ENCODE measurements around the gene IGFBP7.

Gene IGFBP7

DNA sequence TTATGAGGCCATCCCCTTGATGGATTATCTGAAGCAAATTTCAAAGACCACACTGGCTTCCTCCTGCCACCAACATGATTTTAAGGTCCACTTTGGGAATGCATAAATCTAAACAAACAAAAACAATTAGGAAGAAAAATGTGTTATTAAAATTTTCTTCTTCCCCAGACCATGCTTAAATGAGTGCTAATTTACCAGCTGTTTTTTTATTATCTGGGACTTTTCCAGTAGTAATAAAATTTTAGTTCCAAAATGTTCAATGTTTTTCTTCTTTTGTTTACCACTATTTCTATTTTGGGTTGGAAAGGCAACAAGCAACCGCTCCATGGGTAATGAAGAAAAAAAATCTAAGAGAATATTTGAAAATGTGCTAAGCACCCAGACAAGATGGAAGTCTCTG lies 69.2 kb downstream of the IGFBP7 start:
- no peak overlapping the region for H3K4me3 ChIP-seq (ENCODE audit: low read depth, low read length)
- TF ChIP-seq, protein P1, sequence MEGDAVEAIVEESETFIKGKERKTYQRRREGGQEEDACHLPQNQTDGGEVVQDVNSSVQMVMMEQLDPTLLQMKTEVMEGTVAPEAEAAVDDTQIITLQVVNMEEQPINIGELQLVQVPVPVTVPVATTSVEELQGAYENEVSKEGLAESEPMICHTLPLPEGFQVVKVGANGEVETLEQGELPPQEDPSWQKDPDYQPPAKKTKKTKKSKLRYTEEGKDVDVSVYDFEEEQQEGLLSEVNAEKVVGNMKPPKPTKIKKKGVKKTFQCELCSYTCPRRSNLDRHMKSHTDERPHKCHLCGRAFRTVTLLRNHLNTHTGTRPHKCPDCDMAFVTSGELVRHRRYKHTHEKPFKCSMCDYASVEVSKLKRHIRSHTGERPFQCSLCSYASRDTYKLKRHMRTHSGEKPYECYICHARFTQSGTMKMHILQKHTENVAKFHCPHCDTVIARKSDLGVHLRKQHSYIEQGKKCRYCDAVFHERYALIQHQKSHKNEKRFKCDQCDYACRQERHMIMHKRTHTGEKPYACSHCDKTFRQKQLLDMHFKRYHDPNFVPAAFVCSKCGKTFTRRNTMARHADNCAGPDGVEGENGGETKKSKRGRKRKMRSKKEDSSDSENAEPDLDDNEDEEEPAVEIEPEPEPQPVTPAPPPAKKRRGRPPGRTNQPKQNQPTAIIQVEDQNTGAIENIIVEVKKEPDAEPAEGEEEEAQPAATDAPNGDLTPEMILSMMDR (IDR thresholded peaks at IDR 0.05; ENCODE audit: low read depth, low read length) = no peak

DNA sequence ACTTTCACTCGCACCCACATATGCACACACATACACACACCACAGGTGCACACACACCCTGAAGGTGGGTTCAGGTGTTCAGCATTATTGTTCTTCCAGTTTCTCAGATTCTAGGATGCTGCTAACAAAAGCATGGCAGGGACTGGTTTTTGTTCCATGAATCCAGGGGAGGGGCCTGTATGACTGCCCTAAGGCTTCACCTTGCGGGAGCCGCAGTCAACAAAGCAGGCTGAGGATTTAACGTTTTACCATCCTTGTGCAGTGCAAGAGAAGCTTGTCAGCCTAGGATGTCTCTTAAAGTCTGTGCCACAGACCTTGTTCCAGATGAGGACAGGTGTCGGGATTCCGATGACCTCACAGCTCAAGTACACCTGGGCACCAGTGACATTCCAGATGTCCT lies 69.7 kb downstream of the IGFBP7 start:
- TF ChIP-seq, protein P1 (IDR thresholded peaks at IDR 0.05; ENCODE audit: low read depth, low read length) = no peak
- H3K4me3 ChIP-seq (ENCODE audit: low read depth, low read length) = no peak overlapping the region

DNA sequence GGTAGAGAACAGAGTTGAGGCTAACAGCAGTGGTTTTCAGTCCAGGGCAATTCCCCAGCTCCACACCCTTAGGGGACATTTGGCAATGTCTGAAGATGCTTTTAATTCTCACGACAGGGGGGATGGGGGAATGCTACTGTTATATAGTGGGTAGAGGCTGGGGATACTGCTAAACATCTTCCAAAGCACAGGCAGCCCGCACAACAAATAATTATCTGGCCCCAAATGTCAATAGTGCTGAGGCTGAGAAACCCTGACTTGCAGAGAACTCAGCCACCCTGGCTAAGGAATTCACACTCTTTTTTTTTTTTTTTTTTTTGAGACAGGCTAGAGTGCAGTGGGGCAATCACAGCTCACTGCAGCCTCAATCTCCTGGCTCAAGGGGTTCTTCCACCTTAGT lies 70.8 kb downstream of the IGFBP7 start:
- no peak overlapping the region for H3K4me3 ChIP-seq (ENCODE audit: low read depth, low read length)
- TF ChIP-seq, protein P1 (IDR thresholded peaks at IDR 0.05; ENCODE audit: low read depth, low read length) = no peak

DNA sequence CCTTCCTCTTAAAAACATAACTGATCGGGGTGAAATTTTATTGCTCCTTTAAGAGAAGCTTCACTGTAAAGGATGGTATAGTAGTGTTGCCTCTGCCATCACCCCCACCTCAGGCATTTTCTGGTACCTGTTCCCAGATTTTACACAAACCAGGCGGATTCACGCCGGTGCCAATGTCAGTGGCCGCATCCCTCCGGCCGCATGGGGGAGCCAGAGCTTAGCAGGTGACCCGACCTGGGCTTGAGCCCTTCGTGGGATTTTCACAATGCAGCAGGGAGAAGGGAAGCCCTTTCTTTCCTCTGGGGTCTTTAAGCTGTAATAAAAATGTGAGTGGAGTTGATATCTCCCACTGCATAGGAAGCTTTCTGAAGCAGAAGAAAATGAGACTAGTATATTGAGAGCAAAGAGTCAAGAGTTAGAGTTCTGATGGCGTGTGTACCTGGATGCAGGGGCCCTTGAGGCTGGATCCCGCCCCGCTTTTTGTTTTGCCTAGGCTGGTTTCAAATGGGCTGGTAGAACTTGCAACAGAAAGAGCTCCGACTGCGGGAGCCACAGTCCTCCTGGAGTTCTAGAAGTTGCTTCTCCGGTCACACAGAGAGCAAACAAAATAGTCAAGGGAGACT lies 72.1 kb downstream of the IGFBP7 start:
- H3K4me3 ChIP-seq (ENCODE audit: low read depth, low read length) = no peak overlapping the region
- TF ChIP-seq, protein P1 (IDR thresholded peaks at IDR 0.05; ENCODE audit: low read depth, low read length) = peak; percentile 81

DNA sequence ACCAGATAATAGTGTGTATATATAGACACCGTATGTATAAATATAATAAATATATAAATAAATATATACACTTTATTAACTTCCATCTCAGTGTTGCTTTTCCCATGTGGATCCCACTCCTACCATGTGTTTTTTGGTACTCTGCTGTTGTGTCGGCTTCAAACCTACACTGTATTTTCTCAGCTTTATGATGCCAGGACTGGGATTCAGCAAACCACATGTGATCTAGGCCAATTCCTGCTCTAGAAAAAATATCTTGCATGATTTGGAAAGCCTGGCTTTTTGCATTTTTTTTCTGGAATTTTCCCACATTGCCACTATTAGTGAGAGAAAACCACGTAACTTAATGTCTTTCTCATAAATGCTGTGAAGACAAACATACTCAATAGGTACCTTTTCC lies 75.7 kb downstream of the IGFBP7 start:
- no peak overlapping the region for H3K4me3 ChIP-seq (ENCODE audit: low read depth, low read length)
- TF ChIP-seq, protein P1 (IDR thresholded peaks at IDR 0.05; ENCODE audit: low read depth, low read length) = no peak

DNA sequence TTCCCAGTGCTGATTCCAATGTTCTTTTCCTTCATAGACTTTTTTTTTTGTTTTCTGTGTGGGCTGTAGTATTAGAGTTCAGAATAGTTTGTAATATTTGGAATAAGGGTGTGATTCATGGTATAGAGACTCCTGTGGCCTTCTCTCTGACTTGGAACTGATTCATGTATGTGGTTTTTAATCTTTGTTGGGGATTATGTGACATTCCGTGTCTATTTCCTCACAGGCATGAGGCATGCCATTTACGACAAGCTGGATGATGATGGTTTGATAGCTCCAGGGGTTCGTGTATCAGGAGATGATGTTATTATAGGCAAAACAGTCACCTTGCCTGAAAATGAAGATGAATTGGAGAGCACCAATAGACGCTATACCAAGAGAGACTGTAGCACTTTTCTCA lies 87.1 kb downstream of the IGFBP7 start:
- TF ChIP-seq, protein P1 (IDR thresholded peaks at IDR 0.05; ENCODE audit: low read depth, low read length) = no peak
- H3K4me3 ChIP-seq (ENCODE audit: low read depth, low read length) = no peak overlapping the region

DNA sequence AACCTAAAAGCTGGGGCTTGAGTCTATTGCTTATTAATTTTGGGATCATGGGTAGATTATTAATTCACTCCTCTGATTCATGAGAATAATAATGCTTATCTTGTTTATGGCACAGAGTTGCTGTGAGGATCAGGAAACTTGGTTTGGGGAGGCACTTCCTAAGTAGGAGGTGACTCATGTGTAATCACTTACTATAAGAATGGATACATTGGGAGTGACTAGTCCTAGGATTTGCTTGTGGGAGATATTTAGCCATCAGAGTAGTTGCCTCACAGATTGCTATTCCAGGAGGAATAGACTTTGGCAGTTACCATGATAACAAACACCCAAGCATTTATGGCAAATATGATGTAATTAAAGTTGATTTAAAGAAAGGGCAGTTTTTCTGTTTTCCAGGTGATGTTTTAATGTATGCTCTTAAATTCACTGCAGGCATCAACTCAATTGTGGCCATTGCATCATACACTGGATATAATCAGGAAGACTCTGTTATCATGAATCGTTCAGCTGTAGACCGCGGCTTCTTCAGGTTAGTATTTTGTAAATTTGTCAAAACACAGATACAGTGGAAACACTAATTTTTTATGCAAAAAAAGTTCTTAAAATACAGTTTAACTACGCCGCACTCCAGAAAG lies 89.6 kb downstream of the IGFBP7 start:
- TF ChIP-seq, protein P1 (IDR thresholded peaks at IDR 0.05; ENCODE audit: low read depth, low read length) = no peak
- H3K4me3 ChIP-seq (ENCODE audit: low read depth, low read length) = no peak overlapping the region

Data from WI38 (cell line).